GM19372 (cell line): ENCODE data around the gene SORT1.

Experiments
- ATAC-seq: cut with Tn5 transposase; IDR thresholded peaks from one replicate; pipeline ENCODE4 v1.9.1; 2021; ENCODE audit warnings: mild to moderate bottlenecking, low read depth, moderate library complexity; ENCODE audit not compliant: unreplicated experiment

Gene SORT1

GRCh38 chr1:109265741-109266330 lies 131.9 kb downstream of the SORT1 start:
- no peak for ATAC-seq

- no peak for ATAC-seq
Observed at GRCh38 chr1:109265016-109265415, 132.7 kb downstream of the SORT1 start.

GRCh38 chr1:109264379-109264755 lies 133.4 kb downstream of the SORT1 start:
- no peak for ATAC-seq

- ATAC-seq, result peak; percentile 82
Observed at GRCh38 chr1:109263597-109264378, 133.9 kb downstream of the SORT1 start.

GRCh38 chr1:109263234-109263596 lies 134.5 kb downstream of the SORT1 start:
- ATAC-seq, result no peak

- ATAC-seq, result no peak
Observed at GRCh38 chr1:109262231-109263055, 135.3 kb downstream of the SORT1 start.

GRCh38 chr1:109261578-109261977 lies 136.1 kb downstream of the SORT1 start:
- ATAC-seq, result no peak

- no peak for ATAC-seq
Observed at GRCh38 chr1:109261006-109261405, 136.7 kb downstream of the SORT1 start.

GRCh38 chr1:109259674-109260557 lies 137.8 kb downstream of the SORT1 start:
- ATAC-seq, result no peak
